GM19099 (cell line): Measurements from ENCODE around the gene APOD.

Experiments used
- POLR2A ChIP-seq: IDR thresholded peaks from 3 replicates; pipeline ENCODE4 v1.6.1; 2011; ENCODE audit warnings: low read depth; ENCODE audit not compliant: insufficient read length; ENCODE audit errors: extremely low read depth

The APOD gene

DNA sequence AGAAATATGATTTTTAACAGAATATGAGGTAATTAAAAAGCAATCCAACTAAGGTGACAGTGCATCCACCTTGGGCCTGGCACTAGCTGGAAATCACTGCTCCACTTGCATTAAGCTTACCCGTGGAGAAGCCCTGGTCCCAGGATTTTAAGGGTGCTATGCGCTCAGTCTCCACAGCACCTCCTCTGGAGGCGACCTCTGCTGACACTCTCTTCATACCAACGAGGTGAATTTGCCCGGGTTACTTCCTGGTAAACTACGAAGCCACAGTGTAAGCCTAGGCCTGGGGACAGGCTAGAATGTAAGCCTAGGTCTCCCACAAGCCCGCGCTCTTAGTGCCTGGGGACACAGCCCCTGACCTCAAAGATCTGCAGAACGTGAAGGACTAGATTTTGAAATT, 793 bp downstream of the APOD start:
- no peak for TF ChIP-seq POLR2A

DNA sequence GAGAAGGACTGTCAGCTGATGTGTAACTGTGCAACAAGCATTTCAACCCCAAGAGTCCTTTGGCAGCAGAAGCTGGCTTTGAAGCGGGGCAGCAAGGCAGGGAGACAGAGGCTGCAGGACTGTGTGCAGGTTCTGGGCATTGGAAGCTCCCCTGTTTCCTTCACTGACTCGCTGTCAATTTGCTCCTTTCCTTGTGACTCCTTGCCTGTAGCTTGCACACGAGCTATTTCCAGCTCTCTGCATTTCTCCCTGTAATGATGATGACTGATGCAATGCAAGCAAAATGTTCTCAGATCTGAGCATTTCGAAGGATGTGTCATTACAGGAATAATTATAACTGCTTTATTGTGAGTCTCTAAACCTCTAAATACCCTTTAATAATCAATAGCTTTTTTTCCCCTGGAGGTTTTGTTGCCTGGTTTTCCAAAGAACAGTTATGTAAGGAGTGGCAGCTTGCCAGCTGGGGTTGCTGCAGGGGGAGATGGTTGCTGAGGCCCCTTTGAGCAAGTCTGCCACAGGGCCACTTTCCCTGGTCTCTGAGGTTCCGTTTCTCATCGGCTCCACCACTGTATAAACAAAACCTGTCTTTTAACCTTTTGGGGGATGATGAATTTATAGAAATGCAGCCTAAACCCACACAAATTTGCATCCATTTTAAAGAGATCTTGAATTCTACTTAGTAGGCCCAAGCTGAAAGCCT, 2.8 kb downstream of the APOD start:
- TF ChIP-seq POLR2A: no peak

DNA sequence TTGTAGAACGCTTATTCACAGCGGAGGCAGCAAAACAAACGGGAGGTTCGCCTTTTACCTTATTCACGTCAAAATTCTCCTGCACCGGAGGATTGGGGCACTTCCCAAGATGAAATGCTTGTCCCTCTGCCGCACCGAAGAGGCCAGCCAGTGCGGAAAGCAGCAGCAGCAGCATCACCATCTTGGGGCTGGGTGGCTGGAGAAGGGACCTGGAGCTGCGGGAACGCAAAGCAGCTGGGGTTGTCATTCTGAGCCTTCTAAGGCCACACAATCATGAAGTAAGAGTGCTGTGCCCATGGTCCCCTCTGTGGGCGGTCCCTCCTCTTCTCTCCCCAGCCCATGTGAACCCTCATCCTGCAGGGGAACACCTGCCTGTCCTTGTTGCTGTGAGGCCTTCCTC, 4.5 kb downstream of the APOD start:
- TF ChIP-seq POLR2A: no peak

DNA sequence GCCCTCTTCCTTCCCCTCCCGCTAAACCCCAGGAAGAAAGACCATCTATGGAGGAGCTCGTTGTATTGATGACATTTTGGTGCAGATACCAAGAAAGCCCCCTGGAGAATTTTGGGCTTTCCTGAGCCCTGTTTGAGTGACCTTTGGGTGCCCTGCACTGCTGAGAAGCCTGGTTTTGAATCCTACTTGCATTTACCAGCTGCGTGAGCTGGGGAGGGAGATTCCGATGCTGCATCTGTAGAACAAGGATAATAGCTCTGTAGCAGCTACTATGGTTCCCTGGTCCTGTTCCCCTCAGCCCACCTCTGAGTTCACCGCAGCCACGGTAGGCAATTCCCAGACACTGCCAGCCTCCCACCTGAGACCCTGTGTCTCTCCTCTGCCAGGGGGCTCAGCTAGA, 5.2 kb downstream of the APOD start:
- TF ChIP-seq POLR2A: no peak

DNA sequence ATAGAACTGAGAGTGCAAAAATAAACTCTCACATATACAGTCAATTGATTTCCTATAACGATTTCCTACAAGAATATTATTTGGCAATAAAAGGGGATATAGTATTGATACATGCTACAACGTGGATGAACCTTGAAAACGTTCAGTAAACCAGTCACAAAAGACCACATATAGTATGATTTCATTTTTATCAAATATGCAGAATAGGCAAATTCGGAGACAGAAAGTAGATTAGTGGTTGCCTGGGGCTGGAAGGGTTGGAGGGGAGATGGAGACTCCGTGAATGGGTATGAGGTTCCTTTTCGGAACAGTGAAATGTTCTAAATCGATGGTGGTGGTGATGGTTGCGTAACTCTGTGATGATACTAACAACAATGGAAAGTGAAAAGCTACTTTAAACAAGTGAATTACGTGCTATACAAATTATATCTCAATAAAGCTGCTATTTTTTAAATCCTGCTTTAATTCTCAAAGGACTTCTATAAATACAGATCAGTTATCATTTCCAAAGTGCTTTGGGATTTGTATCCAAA, 6.0 kb downstream of the APOD start:
- TF ChIP-seq POLR2A: no peak

DNA sequence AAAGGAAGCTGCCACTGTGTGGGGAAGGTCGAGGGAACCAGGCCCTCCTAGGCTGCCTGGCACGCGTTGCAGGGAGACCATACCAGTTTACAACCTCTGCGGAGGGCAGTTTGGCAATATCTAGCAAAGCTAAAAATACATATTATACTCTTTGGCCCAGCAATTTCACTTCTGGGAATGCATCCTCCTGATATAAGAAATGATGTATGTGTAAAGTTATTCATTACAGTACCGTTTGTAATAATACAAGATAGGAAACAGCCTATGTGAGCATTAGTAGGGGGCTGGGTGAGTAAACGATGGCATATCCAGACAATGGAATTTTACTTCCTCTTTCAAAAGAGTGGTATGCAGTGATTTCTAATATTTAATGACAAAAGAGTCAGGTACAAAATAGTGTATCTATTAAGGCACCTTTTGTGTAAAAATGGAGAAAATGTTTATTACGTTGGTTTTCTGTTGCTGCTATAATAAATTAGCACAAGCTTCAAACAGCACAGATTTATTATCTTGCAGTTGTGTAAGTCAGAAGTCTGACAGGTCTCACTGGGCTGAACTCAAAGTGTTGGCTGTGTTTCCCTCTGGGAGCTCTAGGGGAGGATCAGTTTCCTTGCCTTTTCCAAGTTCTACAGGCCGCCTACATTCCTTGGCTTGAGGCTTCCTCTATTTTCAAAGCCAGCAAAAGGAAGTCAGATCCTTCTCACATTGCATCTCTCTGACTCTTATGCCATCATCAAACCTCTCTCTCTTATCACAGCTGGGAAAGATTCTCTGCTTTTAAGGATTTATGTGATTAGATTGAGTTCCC, 9.0 kb downstream of the APOD start:
- TF ChIP-seq POLR2A: no peak

DNA sequence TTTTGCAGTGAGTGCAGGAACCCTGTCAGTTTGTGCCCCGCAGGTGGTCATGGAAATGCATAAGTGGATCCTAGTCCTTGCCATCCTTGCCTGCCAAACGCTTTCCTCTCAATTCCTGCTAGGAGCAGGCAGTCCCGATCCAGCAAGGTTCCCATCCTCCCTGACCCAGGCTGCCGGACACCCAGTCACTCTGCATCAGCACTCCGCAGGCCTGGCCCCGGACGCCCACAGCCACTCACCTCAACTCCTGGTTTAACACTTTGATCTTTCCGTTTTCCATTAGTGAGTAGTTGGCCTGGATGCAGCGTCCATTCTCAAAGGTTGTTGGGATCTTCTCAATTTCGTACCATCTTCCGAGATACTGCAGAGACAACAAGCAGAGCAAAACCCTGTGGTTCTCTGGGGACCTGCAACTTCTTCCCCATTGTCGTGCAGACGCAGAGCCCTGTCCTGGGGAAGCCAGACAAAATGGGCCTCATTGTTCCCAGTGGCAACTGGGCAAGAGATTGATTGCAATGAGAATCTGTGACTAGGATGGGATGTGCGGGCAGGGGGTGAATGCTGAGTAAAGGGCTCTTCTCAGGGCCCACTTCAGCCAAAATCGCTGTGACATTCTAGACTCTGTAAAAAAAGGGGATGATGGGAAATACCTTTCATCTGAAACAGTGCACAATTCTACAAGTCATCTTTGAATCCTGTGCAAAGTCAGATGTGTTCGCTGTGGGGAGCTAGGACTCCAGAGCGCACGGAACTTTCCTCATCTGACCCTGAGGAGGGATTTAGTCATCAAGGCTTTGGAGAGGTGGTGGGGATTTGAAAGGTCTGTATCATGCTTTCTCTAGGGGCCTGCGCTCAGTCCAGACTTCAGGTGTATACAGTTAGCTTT, 9.9 kb downstream of the APOD start:
- TF ChIP-seq POLR2A: no peak

DNA sequence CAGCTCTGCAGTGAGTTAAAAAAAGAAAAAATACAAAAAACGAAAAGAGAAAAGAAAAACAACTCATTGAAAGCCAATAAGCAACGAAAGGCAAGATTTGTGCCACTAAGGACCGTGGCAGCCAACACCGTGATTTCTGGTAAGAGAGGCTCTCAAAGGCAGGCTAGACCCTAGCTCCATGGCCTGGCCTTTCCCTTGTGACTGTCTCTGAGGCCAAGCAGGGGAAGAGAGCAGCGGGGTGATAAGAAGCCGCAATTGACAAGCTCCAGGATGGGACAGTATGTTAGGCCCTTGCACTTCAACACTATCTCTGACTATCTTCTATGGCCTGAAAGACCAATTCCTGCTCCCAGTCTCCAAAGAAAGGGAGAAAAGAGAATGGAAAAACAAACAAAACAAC, 12.4 kb downstream of the APOD start:
- TF ChIP-seq POLR2A: no peak

DNA sequence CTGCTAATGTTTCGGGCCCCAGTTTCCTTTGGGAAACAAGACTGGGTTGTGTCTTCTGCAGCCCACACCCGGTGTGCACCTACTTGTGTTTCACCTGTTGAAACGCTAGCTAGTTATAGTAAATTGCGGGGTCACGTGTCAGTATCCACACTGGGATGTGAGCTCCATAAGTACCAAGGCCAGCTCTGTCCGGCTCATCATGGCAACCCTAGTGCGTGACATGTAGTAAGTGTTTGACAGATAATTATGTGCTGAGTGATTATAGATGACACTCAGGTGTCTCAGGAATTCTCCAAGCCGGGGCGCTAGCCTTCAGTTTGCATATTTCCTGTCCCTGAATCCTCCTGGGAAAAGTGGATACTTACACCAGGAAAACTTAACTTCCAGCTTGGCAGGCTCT, 12.8 kb downstream of the APOD start:
- TF ChIP-seq POLR2A: no peak

DNA sequence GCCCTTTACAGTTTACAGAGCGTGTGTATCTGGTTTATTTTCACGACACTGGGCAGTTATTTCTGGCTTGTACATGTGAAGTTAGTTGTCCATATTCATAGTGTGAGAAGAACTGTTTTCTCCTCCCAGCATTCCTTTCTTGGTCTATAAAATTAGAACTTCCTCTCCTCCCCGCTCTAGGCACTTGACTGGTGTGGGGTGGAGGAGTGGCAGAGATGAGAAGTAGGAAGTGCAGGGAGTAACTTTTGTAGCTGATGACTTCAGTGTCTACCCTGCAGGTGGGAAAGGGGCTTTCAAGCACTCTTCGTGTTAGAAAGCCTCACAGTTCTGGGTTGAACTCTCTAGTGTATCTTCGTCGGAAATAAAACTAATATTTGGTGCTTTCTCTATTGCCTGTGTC, 13.4 kb downstream of the APOD start:
- no peak for TF ChIP-seq POLR2A

DNA sequence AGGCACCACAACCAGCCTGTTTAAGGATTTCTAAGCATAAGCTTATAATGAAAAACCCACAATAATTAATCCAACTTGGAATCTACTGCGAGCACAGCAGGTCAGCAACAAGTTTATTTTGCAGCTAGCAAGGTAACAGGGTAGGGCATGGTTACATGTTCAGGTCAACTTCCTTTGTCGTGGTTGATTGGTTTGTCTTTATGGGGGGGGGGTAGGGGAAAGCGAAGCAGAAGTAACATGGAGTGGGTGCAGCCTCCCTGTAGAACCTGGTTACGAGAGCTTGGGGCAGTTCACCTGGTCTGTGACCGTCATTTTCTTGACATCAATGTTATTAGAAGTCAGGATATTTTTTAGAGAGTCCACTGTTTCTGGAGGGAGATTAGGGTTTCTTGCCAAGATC, 15.1 kb downstream of the APOD start:
- no peak for TF ChIP-seq POLR2A

DNA sequence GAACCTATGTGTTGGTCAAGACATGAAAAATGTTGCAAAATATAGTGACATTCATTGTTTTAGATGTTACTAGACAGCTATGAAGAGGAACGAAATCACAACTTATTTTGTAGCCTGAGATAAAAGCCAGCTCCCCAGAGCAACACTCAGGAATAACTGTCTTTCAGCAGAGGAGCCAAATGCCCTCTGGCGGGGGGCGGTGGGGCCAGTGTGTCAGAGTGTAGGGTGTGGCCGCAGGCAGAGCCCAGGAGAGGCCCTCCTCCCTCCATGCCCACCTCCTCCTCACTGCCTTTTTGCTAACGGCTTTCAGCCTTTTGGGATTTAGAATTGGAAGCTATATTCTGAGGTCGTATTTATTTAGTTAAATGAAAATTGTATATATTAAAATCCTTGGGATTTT, 16.9 kb downstream of the APOD start:
- no peak for TF ChIP-seq POLR2A

DNA sequence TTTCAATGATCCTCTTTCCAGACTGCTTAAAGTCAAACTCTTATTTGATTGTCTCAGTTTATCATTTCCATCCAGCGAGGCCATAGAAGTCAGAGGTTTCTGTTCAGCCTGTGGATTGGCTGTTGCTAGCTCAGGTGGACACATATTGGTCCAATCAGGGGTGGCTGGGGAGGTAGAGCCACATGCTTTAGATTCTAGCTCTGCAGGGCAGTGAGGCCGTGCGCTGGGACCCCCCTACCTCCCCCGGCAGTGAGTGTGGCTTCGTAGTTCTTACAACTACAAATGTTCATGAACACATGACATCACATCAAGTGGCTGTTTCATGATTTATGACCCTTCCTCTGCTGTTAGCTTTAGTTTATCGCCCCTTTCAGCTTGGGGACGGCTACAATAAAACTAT, 18.0 kb downstream of the APOD start:
- no peak for TF ChIP-seq POLR2A

DNA sequence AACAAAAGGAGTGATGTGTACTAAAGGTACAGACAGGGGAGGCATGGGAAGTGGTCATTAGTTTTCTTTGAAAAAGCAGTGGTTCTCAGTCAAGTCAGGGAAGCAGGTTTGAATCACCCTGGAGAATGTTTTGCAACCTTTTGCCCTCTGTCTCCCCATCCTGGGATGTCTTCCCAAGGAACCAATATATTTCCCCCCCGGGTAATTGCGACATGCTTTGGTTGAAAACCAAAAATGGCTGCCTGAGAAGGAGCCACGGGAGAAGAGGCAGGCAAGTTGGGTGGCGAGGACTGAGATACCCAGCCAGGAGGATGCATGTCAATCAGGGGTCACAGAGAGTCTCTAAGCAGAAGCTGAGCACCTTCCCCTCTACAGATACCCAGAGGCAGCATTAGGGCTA, 20.4 kb downstream of the APOD start:
- TF ChIP-seq POLR2A: no peak

DNA sequence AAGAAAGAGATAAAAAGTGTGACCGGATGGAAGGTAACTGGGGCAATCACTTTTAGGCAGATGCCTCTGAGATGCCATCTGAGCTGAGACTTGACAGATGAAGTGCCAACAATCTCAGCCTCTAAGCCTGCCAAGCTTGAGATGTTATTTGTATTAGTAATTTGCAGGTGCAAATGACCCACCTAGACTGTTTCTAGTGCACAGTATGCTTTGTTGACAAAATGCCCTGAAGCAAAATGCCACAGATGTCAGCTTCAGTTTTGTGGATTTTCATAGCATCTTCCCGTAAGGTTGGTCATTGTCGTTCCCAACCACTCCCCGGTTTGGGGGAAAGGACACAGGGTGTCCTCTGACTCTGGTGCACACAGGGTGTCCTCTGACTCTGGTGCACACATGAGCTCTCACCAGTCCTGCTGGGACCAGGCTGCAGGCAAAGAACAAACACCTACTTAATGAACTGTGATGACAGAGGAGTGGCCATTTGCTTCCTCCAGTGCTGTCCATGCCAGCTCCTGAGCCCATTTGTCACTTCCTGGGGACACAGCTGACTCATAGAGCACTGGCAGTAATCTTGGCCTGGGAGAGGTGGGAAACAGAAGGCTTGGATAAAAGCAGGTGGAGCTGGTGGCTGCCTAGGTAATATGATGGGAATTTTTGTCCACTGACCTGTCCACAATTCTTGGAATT, 23.9 kb downstream of the APOD start:
- TF ChIP-seq POLR2A: no peak
